B cell (primary cell): ENCODE results near the gene EARS2. TPM values are rescaled to one million over a fixed set of nuclear protein-coding genes. Genes with fewer than 3 reads are reported as not detected.

Source experiments
- ATAC-seq: fragments of 200-7000 bp; cut with Tn5 transposase; one replicate; pipeline ENCODE4 v1.10.0; 2021; ENCODE audit warnings: low read depth, mild to moderate bottlenecking, moderate number of reproducible peaks, moderate library complexity
- CTCF ChIA-PET: fragments of 350-600 bp; sonication (Branson Sonifier 250); formaldehyde crosslinking; loops from one replicate; lab custom pipeline; 2021; ENCODE audit warnings: antibody characterized with exemption, inconsistent platforms; lab: Charles Lee
- POLR2A ChIA-PET: fragments of 350-600 bp; sonication (Branson Sonifier 250); formaldehyde crosslinking; loops from one replicate; lab custom pipeline; 2021; ENCODE audit warnings: antibody characterized with exemption; lab: Charles Lee
- DNase-seq: peaks from one replicate; pipeline ENCODE4 v3.0.0; 2013
- H2AFZ ChIP-seq: 2 replicates; pipeline ENCODE4 v1.6.1; 2012; ENCODE audit warnings: mild to moderate bottlenecking, low read depth, low read length; ENCODE audit not compliant: insufficient read depth, poor library complexity, severe bottlenecking
- H3K27ac ChIP-seq, 2 donors: 1 replicate in 1 of 2; 2 replicates in 1 of 2; pipeline ENCODE4 v1.5.1; 2012 to 2013; ENCODE audit warnings: low read length in 2 of 2, mild to moderate bottlenecking in 2 of 2, moderate library complexity in 1 of 2
- H3K27me3 ChIP-seq, 4 experiments: fragments of 200-600 bp in 1 of 4; sonication (generic) in 1 of 4; replicated peaks in 1 of 4; 1 replicate in 2 of 4; 2 replicates in 2 of 4; pipeline versions ENCODE4 v1.6.1 to v1.7.0; 2013 to 2016; ENCODE audit warnings: low read length in 3 of 4, mild to moderate bottlenecking in 2 of 4, mixed read lengths in 1 of 4, moderate library complexity in 1 of 4; ENCODE audit not compliant: insufficient read depth in 4 of 4, control insufficient read depth in 3 of 4; ENCODE audit errors: control extremely low read depth in 1 of 4
- H3K36me3 ChIP-seq, 2 experiments: replicated peaks in 1 of 2; 1 replicate in 1 of 2; 2 replicates in 1 of 2; pipeline versions ENCODE4 v1.6.1 to v1.7.1; 2013; ENCODE audit warnings: low read length in 1 of 2; ENCODE audit not compliant: insufficient read depth in 2 of 2, control insufficient read depth in 1 of 2; ENCODE audit errors: control extremely low read depth in 1 of 2, extremely low read depth in 1 of 2
- H3K4me1 ChIP-seq, 2 donors: fragments of 200-600 bp in 1 of 2; sonication (generic) in 1 of 2; 1 replicate in 1 of 2; 2 replicates in 1 of 2; pipeline versions ENCODE4 v1.5.1 to v1.6.1; 2013 to 2017; ENCODE audit warnings: low read length in 2 of 2; ENCODE audit not compliant: control insufficient read depth in 2 of 2, insufficient read depth in 2 of 2
- H3K4me2 ChIP-seq: replicated peaks from 2 replicates; pipeline ENCODE3; 2012; ENCODE audit warnings: mild to moderate bottlenecking, low read depth, low read length; ENCODE audit not compliant: poor library complexity, severe bottlenecking
- H3K4me3 ChIP-seq, 5 experiments: fragments of 200-600 bp in 1 of 5; sonication (generic) in 1 of 5; 1 replicate in 3 of 5; 2 replicates in 2 of 5; pipeline versions ENCODE4 v1.5.1 to v1.7.0; 2011 to 2016; ENCODE audit warnings: low read length in 4 of 5, mild to moderate bottlenecking in 4 of 5, low read depth in 2 of 5, control low read depth in 1 of 5, moderate library complexity in 1 of 5; ENCODE audit not compliant: insufficient read depth in 1 of 5; ENCODE audit errors: control extremely low read depth in 1 of 5, extremely low read depth in 1 of 5
- H3K79me2 ChIP-seq: fragments of 200-600 bp; sonication (generic); one replicate; pipeline ENCODE4 v1.6.0; 2016; ENCODE audit warnings: low read length; ENCODE audit not compliant: control insufficient read depth, insufficient read depth
- H3K9ac ChIP-seq: fragments of 200-600 bp; sonication (generic); 2 replicates; pipeline ENCODE4 v1.6.1; 2017; ENCODE audit warnings: mild to moderate bottlenecking, low read length, moderate library complexity
- H3K9me3 ChIP-seq, 3 donors: one replicate each; pipeline versions ENCODE4 v1.6.1 to v1.7.1; 2013; ENCODE audit warnings: low read length in 2 of 3; ENCODE audit not compliant: control insufficient read depth in 2 of 3, insufficient read depth in 1 of 3; ENCODE audit errors: control extremely low read depth in 1 of 3
- H4K20me1 ChIP-seq: 2 replicates; pipeline ENCODE4 v1.6.0; 2012; ENCODE audit warnings: mild to moderate bottlenecking, low read length; ENCODE audit not compliant: insufficient read depth, control insufficient read depth, poor library complexity, severe bottlenecking
- H3K27ac Mint-ChIP-seq: one replicate; pipeline ENCODE4 v1.8.0; 2021; ENCODE audit warnings: mixed read lengths
- H3K27me3 Mint-ChIP-seq: one replicate; pipeline ENCODE4 v1.8.0; 2021; ENCODE audit warnings: mixed read lengths
- H3K4me1 Mint-ChIP-seq: one replicate; pipeline ENCODE4 v1.8.0; 2021; ENCODE audit warnings: mixed read lengths
- H3K4me3 Mint-ChIP-seq: one replicate; pipeline ENCODE4 v1.8.0; 2021; ENCODE audit warnings: mixed read lengths
- H3K9me3 Mint-ChIP-seq: one replicate; pipeline ENCODE4 v1.8.0; 2022; ENCODE audit warnings: mixed read lengths; ENCODE audit not compliant: insufficient read depth
- EZH2 ChIP-seq: IDR thresholded peaks from 2 replicates; pipeline ENCODE4 v1.6.1; 2012; ENCODE audit warnings: borderline replicate concordance, low read depth, mild to moderate bottlenecking, moderate library complexity, low read length; ENCODE audit not compliant: insufficient read depth, poor library complexity, severe bottlenecking
- WGBS: methylation state at CpG from one replicate; pipeline ENCODE4 v1.1.5; 2013; ENCODE audit warnings: missing lambda C conversion rate; ENCODE audit not compliant: insufficient coverage; 5-methylcytosine and 5-hydroxymethylcytosine counted together
- intact Hi-C: fragments of 100-400 bp; cut with micrococcal nuclease; formaldehyde crosslinking; loops from one replicate; pipeline ENCODE4 v1.10.0; 2022
- polyA minus RNA-seq: library from RNA; depleted of rRNA, polyadenylated mRNA; stranded (reverse); fragments of >200 nt; gene quantifications from 2 replicates; pipeline ENCODE4 v1.2.3, GENCODE V29; 2012
- polyA plus RNA-seq: library from polyadenylated mRNA; depleted of rRNA; stranded (reverse); fragments of >200 nt; gene quantifications from 2 replicates; pipeline ENCODE4 v1.2.3, GENCODE V29; 2012
- total RNA-seq, 2 donors: library from RNA; stranded (reverse); fragments of 120-200 nt in 1 of 2; gene quantifications; 1 replicate in 1 of 2; 2 replicates in 1 of 2; pipeline versions ENCODE4 v1.2.3 to v1.2.4, GENCODE V29; 2013 to 2022
- TF ChIP-seq, protein P1 (sequence below): fragments of 200-600 bp; IDR thresholded peaks from one replicate; pipeline ENCODE4 v1.8.0; 2022; ENCODE audit warnings: antibody characterized with exemption, mild to moderate bottlenecking

EARS2 gene
- 14.6 and 14.7 TPM in 2 replicates for total RNA-seq
- 11.7 TPM for total RNA-seq (2013)
- 13.0 and 15.1 TPM in 2 replicates for polyA plus RNA-seq
- polyA minus RNA-seq, result 42.8 and 49.4 TPM in 2 replicates

GRCh38 chr16:23556881-23557778 is at the start of gene EARS2, which contains the start of gene UBFD1:
TSS of gene EARS2 (minus strand) at chr16:23557350. CDS start at chr16:23557343, 7 bp downstream.
TSS of gene UBFD1 (plus strand) at chr16:23557727. CDS start at chr16:23557743, 16 bp downstream.
- no peak for TF ChIP-seq EZH2
- TF ChIP-seq, protein P1, sequence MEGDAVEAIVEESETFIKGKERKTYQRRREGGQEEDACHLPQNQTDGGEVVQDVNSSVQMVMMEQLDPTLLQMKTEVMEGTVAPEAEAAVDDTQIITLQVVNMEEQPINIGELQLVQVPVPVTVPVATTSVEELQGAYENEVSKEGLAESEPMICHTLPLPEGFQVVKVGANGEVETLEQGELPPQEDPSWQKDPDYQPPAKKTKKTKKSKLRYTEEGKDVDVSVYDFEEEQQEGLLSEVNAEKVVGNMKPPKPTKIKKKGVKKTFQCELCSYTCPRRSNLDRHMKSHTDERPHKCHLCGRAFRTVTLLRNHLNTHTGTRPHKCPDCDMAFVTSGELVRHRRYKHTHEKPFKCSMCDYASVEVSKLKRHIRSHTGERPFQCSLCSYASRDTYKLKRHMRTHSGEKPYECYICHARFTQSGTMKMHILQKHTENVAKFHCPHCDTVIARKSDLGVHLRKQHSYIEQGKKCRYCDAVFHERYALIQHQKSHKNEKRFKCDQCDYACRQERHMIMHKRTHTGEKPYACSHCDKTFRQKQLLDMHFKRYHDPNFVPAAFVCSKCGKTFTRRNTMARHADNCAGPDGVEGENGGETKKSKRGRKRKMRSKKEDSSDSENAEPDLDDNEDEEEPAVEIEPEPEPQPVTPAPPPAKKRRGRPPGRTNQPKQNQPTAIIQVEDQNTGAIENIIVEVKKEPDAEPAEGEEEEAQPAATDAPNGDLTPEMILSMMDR, result peak; percentile 79
- ChIA-PET CTCF (interaction anchor here (0.8 to 5.0 kb wide), 11 partner anchors 10 to 948 kb away, joined by 3 to 35 read pairs (median 5); partner anchors contain the start of genes DCTN5, GGA2, NDUFAB1 and PALB2), POLR2A (interaction anchor here (0.7 to 2.4 kb wide), 5 partner anchors 37 to 53 kb away, joined by 5 to 9 read pairs (median 6); partner anchors contain the start of gene GGA2)
- H3K9me3 Mint-ChIP-seq, result no peaks in the 10 kb centered on the region
- H3K9ac ChIP-seq, result peak within 1 kb of the TSS; percentile 81
- ATAC-seq, result peak; percentile 87
- H3K4me1 ChIP-seq, result peaks cover 11 to 20% of the 10 kb centered on the region in 2 donors
- DNase-seq, result peak; percentile 99
- no peaks in the 10 kb centered on the region for H3K27me3 ChIP-seq
- peaks cover 1 to 33% of the 10 kb centered on the region in 2 experiments for H3K36me3 ChIP-seq
- peaks cover 44% of the 10 kb centered on the region for H3K79me2 ChIP-seq
- peak within 1 kb of the TSS; percentile 60 to 90 (median 86) for H3K4me3 ChIP-seq
- no peaks in the 10 kb centered on the region for H3K27me3 Mint-ChIP-seq
- peak within 1 kb of the TSS; percentile 89 for H2AFZ ChIP-seq
- intact Hi-C loops, result loop anchor here (1.0 kb wide), 5 partner anchors 39 to 104 kb away; partner anchors contain the start of genes COG7, DCTN5, GGA2 and NDUFAB1
- peak within 1 kb of the TSS; percentile 89 for H3K4me2 ChIP-seq
- H3K9me3 ChIP-seq, result no peaks in the 10 kb centered on the region
- peak within 1 kb of the TSS; percentile 93 for H3K4me3 Mint-ChIP-seq
- WGBS, result under 1% methylated on average over 63 of the region's 65 CpGs
- peaks cover 34% of the 10 kb centered on the region for H3K4me1 Mint-ChIP-seq
- peak within 1 kb of the TSS; percentile 93 for H3K27ac Mint-ChIP-seq
- peak within 1 kb of the TSS; percentile 70 to 74 for H3K27ac ChIP-seq
- no peaks in the 10 kb centered on the region for H4K20me1 ChIP-seq
